ENCODE measurements around the gene BRWD1.

- no peak for TF ChIP-seq CTCF (conservative IDR thresholded peaks at IDR 0.05 in 1 of 2, IDR thresholded peaks at IDR 0.05 in 1 of 2; ENCODE audit: low read depth in 1 of 2, low read length in 2 of 2)
- no peak for TF ChIP-seq EZH2 (IDR thresholded peaks at IDR 0.05; ENCODE audit: low read length, missing control alignments)
Measured at GRCh38 chr21:39159342-39160063, 153.9 kb downstream of the BRWD1 start.

All from fibroblast of lung (primary cell).